WTC11 (cell line): ENCODE data around the gene HAND1.

Source experiments
- FOXP1 ChIP-seq: sonication (generic); formaldehyde crosslinking; IDR thresholded peaks from 2 replicates; pipeline ENCODE4 v1.8.0; 2022; ENCODE audit warnings: missing genetic modification reagents, mild to moderate bottlenecking, moderate library complexity, borderline replicate concordance
- NFYB ChIP-seq: sonication (generic); formaldehyde crosslinking; conservative IDR thresholded peaks from 2 replicates; pipeline ENCODE4 v1.8.0; 2022; ENCODE audit warnings: low read depth, missing genetic modification reagents
- NR1H2 ChIP-seq: sonication (generic); formaldehyde crosslinking; IDR thresholded peaks from 2 replicates; pipeline ENCODE4 v1.9.0; 2021; ENCODE audit warnings: mild to moderate bottlenecking, moderate library complexity, missing genetic modification reagents
- SMAD4 ChIP-seq: sonication (generic); formaldehyde crosslinking; IDR thresholded peaks from 2 replicates; pipeline ENCODE4 v1.8.0; 2022; ENCODE audit warnings: mild to moderate bottlenecking, missing genetic modification reagents
- TEAD4 ChIP-seq: sonication (generic); formaldehyde crosslinking; IDR thresholded peaks from 2 replicates; pipeline ENCODE4 v1.8.0; 2022; ENCODE audit warnings: mild to moderate bottlenecking, missing genetic modification reagents
- ZNF263 ChIP-seq: sonication (generic); formaldehyde crosslinking; IDR thresholded peaks from 2 replicates; pipeline ENCODE4 v1.8.1; 2022; ENCODE audit warnings: low read depth, mild to moderate bottlenecking, moderate library complexity, missing genetic modification reagents
- TF ChIP-seq, protein P1 (sequence below): fragments of 200-600 bp; IDR thresholded peaks from 2 replicates; pipeline ENCODE4 v1.8.0; 2022; ENCODE audit warnings: antibody characterized with exemption
- TF ChIP-seq, protein P2 (sequence below): sonication (generic); formaldehyde crosslinking; IDR thresholded peaks from 2 replicates; pipeline ENCODE4 v1.8.1; 2023; ENCODE audit warnings: mild to moderate bottlenecking, missing genetic modification reagents, moderate library complexity
- TF ChIP-seq, protein P3 (sequence below): sonication (generic); formaldehyde crosslinking; IDR thresholded peaks from 2 replicates; pipeline ENCODE4 v1.8.1; 2023; ENCODE audit warnings: mild to moderate bottlenecking, missing genetic modification reagents, moderate library complexity
- TF ChIP-seq, protein P4 (sequence below): sonication (generic); formaldehyde crosslinking; IDR thresholded peaks from 2 replicates; pipeline ENCODE4 v1.8.0; 2022; ENCODE audit warnings: mild to moderate bottlenecking, missing genetic modification reagents
- TF ChIP-seq, protein P5 (sequence below): fragments of 250-450 bp; sonication (Bioruptor Pico); IDR thresholded peaks from 2 replicates; pipeline ENCODE4 v2.1.2; 2022; ENCODE audit warnings: mild to moderate bottlenecking, moderate library complexity
- TF ChIP-seq, protein P6 (sequence below): sonication (generic); formaldehyde crosslinking; IDR thresholded peaks from 2 replicates; pipeline ENCODE4 v1.8.0; 2022; ENCODE audit warnings: mild to moderate bottlenecking, missing genetic modification reagents

DNA sequence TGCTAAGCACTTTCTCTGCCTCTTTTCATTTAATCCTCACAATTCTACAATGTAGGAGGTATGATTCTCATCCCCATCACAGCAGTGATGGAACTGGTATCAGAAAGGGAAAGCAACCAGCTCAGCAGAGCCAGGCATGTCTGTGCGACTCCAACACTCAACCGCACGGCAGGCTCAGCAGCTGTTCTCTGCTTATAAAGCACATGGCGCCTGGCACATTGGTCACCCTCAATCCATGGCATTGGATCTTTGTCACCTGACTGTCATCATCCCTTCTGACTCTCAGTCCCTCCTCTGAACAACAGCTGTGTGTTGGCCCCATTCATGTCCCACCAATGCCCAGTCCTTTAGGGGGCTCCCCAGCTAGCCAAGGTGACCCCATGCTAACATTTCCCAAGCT lies 45.1 kb upstream of the HAND1 start:
- TF ChIP-seq, protein P1, sequence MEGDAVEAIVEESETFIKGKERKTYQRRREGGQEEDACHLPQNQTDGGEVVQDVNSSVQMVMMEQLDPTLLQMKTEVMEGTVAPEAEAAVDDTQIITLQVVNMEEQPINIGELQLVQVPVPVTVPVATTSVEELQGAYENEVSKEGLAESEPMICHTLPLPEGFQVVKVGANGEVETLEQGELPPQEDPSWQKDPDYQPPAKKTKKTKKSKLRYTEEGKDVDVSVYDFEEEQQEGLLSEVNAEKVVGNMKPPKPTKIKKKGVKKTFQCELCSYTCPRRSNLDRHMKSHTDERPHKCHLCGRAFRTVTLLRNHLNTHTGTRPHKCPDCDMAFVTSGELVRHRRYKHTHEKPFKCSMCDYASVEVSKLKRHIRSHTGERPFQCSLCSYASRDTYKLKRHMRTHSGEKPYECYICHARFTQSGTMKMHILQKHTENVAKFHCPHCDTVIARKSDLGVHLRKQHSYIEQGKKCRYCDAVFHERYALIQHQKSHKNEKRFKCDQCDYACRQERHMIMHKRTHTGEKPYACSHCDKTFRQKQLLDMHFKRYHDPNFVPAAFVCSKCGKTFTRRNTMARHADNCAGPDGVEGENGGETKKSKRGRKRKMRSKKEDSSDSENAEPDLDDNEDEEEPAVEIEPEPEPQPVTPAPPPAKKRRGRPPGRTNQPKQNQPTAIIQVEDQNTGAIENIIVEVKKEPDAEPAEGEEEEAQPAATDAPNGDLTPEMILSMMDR: no peak
- TF ChIP-seq, protein P2, sequence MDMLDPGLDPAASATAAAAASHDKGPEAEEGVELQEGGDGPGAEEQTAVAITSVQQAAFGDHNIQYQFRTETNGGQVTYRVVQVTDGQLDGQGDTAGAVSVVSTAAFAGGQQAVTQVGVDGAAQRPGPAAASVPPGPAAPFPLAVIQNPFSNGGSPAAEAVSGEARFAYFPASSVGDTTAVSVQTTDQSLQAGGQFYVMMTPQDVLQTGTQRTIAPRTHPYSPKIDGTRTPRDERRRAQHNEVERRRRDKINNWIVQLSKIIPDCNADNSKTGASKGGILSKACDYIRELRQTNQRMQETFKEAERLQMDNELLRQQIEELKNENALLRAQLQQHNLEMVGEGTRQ (CRISPR knock-in tag): no peak
- TF ChIP-seq, protein P3, sequence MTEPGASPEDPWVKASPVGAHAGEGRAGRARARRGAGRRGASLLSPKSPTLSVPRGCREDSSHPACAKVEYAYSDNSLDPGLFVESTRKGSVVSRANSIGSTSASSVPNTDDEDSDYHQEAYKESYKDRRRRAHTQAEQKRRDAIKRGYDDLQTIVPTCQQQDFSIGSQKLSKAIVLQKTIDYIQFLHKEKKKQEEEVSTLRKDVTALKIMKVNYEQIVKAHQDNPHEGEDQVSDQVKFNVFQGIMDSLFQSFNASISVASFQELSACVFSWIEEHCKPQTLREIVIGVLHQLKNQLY (CRISPR knock-in tag): no peak
- TF ChIP-seq, protein P4, sequence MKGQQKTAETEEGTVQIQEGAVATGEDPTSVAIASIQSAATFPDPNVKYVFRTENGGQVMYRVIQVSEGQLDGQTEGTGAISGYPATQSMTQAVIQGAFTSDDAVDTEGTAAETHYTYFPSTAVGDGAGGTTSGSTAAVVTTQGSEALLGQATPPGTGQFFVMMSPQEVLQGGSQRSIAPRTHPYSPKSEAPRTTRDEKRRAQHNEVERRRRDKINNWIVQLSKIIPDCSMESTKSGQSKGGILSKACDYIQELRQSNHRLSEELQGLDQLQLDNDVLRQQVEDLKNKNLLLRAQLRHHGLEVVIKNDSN (CRISPR knock-in tag): no peak
- no peak for TF ChIP-seq NFYB
- TF ChIP-seq SMAD4: no peak
- no peak for TF ChIP-seq TEAD4 (CRISPR knock-in tag)
- TF ChIP-seq, protein P5, sequence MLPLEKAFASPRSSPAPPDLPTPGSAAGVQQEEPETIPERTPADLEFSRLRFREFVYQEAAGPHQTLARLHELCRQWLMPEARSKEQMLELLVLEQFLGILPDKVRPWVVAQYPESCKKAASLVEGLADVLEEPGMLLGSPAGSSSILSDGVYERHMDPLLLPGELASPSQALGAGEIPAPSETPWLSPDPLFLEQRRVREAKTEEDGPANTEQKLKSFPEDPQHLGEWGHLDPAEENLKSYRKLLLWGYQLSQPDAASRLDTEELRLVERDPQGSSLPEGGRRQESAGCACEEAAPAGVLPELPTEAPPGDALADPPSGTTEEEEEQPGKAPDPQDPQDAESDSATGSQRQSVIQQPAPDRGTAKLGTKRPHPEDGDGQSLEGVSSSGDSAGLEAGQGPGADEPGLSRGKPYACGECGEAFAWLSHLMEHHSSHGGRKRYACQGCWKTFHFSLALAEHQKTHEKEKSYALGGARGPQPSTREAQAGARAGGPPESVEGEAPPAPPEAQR: no peak
- TF ChIP-seq NR1H2 (CRISPR knock-in tag): no peak
- no peak for TF ChIP-seq FOXP1 (CRISPR knock-in tag)
- no peak for TF ChIP-seq ZNF263 (CRISPR knock-in tag)
- TF ChIP-seq, protein P6, sequence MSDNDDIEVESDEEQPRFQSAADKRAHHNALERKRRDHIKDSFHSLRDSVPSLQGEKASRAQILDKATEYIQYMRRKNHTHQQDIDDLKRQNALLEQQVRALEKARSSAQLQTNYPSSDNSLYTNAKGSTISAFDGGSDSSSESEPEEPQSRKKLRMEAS (CRISPR knock-in tag): no peak
